Activated CD4-positive, alpha-beta memory T cell treated with anti-CD3 and anti-CD28 coated beads for 36 hours (primary cell): ENCODE results near the gene ZNF532. TPM values are rescaled to one million over a fixed set of nuclear protein-coding genes. Genes with fewer than 3 reads are reported as not detected.

Experiments used
- CTCF ChIA-PET: fragments of 350-600 bp; sonication (Branson Sonifier 250); formaldehyde crosslinking; loops from one replicate; lab custom pipeline; 2021; ENCODE audit warnings: antibody characterized with exemption, inconsistent platforms; lab: Charles Lee
- POLR2A ChIA-PET: fragments of 350-600 bp; sonication (Branson Sonifier 250); formaldehyde crosslinking; loops from one replicate; lab custom pipeline; 2021; ENCODE audit warnings: antibody characterized with exemption; lab: Charles Lee
- DNase-seq: peaks from one replicate; pipeline ENCODE4 v3.0.0-alpha.2; 2020
- H3K27ac Mint-ChIP-seq: one replicate; pipeline ENCODE4 v1.8.0; 2021; ENCODE audit warnings: mixed read lengths
- H3K27me3 Mint-ChIP-seq: one replicate; pipeline ENCODE4 v1.8.0; 2021; ENCODE audit warnings: mixed read lengths
- H3K36me3 Mint-ChIP-seq: one replicate; pipeline ENCODE4 v1.8.0; 2021; ENCODE audit warnings: mixed read lengths
- H3K4me1 Mint-ChIP-seq: one replicate; pipeline ENCODE4 v1.8.0; 2021; ENCODE audit warnings: low read depth, mixed read lengths
- H3K4me3 Mint-ChIP-seq: one replicate; pipeline ENCODE4 v1.8.0; 2021; ENCODE audit warnings: mild to moderate bottlenecking, mixed read lengths
- H3K9me3 Mint-ChIP-seq: one replicate; pipeline ENCODE4 v1.8.0; 2021; ENCODE audit warnings: mixed read lengths
- intact Hi-C: fragments of 100-400 bp; cut with micrococcal nuclease; formaldehyde crosslinking; loops from one replicate; pipeline ENCODE4 v1.15.1; 2023
- total RNA-seq, 2 experiments: library from RNA; stranded (reverse); gene quantifications; one replicate each; pipeline ENCODE4 v1.2.3, GENCODE V29; 2021

Gene ZNF532
- total RNA-seq, 2 experiments from 2014 or later = 5.5 to 5.7 TPM

GRCh38 chr18:58983260-58984155 lies 118.8 kb downstream of the ZNF532 start:
- Mint-ChIP-seq H3K27ac (no peak overlapping the region), H3K36me3 (no peaks in the 10 kb centered on the region), H3K9me3 (no peaks in the 10 kb centered on the region), H3K4me1 (peaks cover 5% of the 10 kb centered on the region), H3K4me3 (no peak overlapping the region), H3K27me3 (peaks cover 15% of the 10 kb centered on the region)
- no peak for DNase-seq
- ChIA-PET CTCF (no interaction called here), POLR2A (no interaction called here)
- intact Hi-C loops = no loop called here

GRCh38 chr18:58988600-58988999 lies 123.9 kb downstream of the ZNF532 start:
- intact Hi-C loops = no loop called here
- ChIA-PET CTCF (no interaction called here), POLR2A (no interaction called here)
- H3K36me3 Mint-ChIP-seq = peaks cover 2% of the 10 kb centered on the region
- H3K27ac Mint-ChIP-seq = no peak overlapping the region
- H3K9me3 Mint-ChIP-seq = peaks cover 8% of the 10 kb centered on the region
- peaks cover 15% of the 10 kb centered on the region for H3K27me3 Mint-ChIP-seq
- H3K4me1 Mint-ChIP-seq = peaks cover 9% of the 10 kb centered on the region
- no peak for DNase-seq
- H3K4me3 Mint-ChIP-seq = no peak overlapping the region

- CTCF ChIA-PET = no interaction called here
Observed at GRCh38 chr18:58989184-58989759, 124.6 kb downstream of the ZNF532 start.

GRCh38 chr18:58990720-58991119 lies 126.0 kb downstream of the ZNF532 start:
- intact Hi-C loops = no loop called here

More at GRCh38 chr18:58989184-58989759, 124.6 kb downstream of the ZNF532 start:
- POLR2A ChIA-PET = no interaction called here
- DNase-seq = no peak
- intact Hi-C loops = no loop called here
- Mint-ChIP-seq H3K4me1 (peaks cover 9% of the 10 kb centered on the region), H3K27ac (no peak overlapping the region), H3K4me3 (no peak overlapping the region), H3K36me3 (peaks cover 2% of the 10 kb centered on the region), H3K27me3 (peaks cover 15% of the 10 kb centered on the region), H3K9me3 (peaks cover 8% of the 10 kb centered on the region)

GRCh38 chr18:58991167-58991798 lies 126.6 kb downstream of the ZNF532 start:
- H3K36me3 Mint-ChIP-seq = peaks cover 2% of the 10 kb centered on the region
- ChIA-PET CTCF (no interaction called here), POLR2A (no interaction called here)
- DNase-seq = no peak
- intact Hi-C loops = no loop called here
- peaks cover 8% of the 10 kb centered on the region for H3K9me3 Mint-ChIP-seq
- no peak overlapping the region for H3K4me3 Mint-ChIP-seq
- peaks cover 18% of the 10 kb centered on the region for H3K27me3 Mint-ChIP-seq
- no peak overlapping the region for H3K27ac Mint-ChIP-seq
- peaks cover 9% of the 10 kb centered on the region for H3K4me1 Mint-ChIP-seq

More at GRCh38 chr18:58990720-58991119, 126.0 kb downstream of the ZNF532 start:
- DNase-seq = no peak
- Mint-ChIP-seq H3K9me3 (peaks cover 8% of the 10 kb centered on the region), H3K27me3 (peaks cover 15% of the 10 kb centered on the region), H3K36me3 (peaks cover 2% of the 10 kb centered on the region), H3K4me1 (peaks cover 9% of the 10 kb centered on the region), H3K27ac (no peak overlapping the region), H3K4me3 (no peak overlapping the region)
- ChIA-PET POLR2A (no interaction called here), CTCF (no interaction called here)

- DNase-seq = no peak
- intact Hi-C loops = no loop called here
- Mint-ChIP-seq H3K27me3 (peaks cover 17% of the 10 kb centered on the region), H3K4me3 (no peak overlapping the region), H3K4me1 (peaks cover 9% of the 10 kb centered on the region), H3K9me3 (peaks cover 8% of the 10 kb centered on the region), H3K27ac (no peak overlapping the region), H3K36me3 (peaks cover 2% of the 10 kb centered on the region)
- CTCF ChIA-PET = interaction anchor here (0.7 kb wide), 1 partner anchor 463 kb away, joined by 3 read pairs; no protein-coding TSS in a partner anchor
- POLR2A ChIA-PET = no interaction called here
Observed at GRCh38 chr18:58992301-58993231, 127.9 kb downstream of the ZNF532 start.

- no peak overlapping the region for H3K4me3 Mint-ChIP-seq
- peaks cover 2% of the 10 kb centered on the region for H3K36me3 Mint-ChIP-seq
- no peak overlapping the region for H3K27ac Mint-ChIP-seq
- intact Hi-C loops = no loop called here
- H3K4me1 Mint-ChIP-seq = peaks cover 9% of the 10 kb centered on the region
- ChIA-PET CTCF (interaction anchor here (0.7 kb wide), 1 partner anchor 463 kb away, joined by 3 read pairs; no protein-coding TSS in a partner anchor), POLR2A (no interaction called here)
- peaks cover 16% of the 10 kb centered on the region for H3K27me3 Mint-ChIP-seq
- no peak for DNase-seq
- peaks cover 8% of the 10 kb centered on the region for H3K9me3 Mint-ChIP-seq
Observed at GRCh38 chr18:58993260-58993659, 128.6 kb downstream of the ZNF532 start.

GRCh38 chr18:58995663-58996062 lies 131.0 kb downstream of the ZNF532 start:
- ChIA-PET POLR2A (no interaction called here), CTCF (no interaction called here)
- no peak for DNase-seq
- H3K4me1 Mint-ChIP-seq = peaks cover 9% of the 10 kb centered on the region
- no peak overlapping the region for H3K4me3 Mint-ChIP-seq
- H3K36me3 Mint-ChIP-seq = no peaks in the 10 kb centered on the region
- H3K27me3 Mint-ChIP-seq = peaks cover 14% of the 10 kb centered on the region
- no peak overlapping the region for H3K27ac Mint-ChIP-seq
- intact Hi-C loops = no loop called here
- no peaks in the 10 kb centered on the region for H3K9me3 Mint-ChIP-seq

GRCh38 chr18:58996131-58996641 lies 131.5 kb downstream of the ZNF532 start:
- DNase-seq = no peak
- intact Hi-C loops = no loop called here
- POLR2A ChIA-PET = no interaction called here

GRCh38 chr18:58996696-58997095 lies 132.0 kb downstream of the ZNF532 start:
- no peak overlapping the region for H3K27ac Mint-ChIP-seq
- no peaks in the 10 kb centered on the region for H3K9me3 Mint-ChIP-seq
- no peak overlapping the region for H3K4me3 Mint-ChIP-seq
- no peak for DNase-seq
- intact Hi-C loops = no loop called here
- CTCF ChIA-PET = no interaction called here
- H3K4me1 Mint-ChIP-seq = peaks cover 3% of the 10 kb centered on the region
- H3K27me3 Mint-ChIP-seq = peaks cover 14% of the 10 kb centered on the region
- POLR2A ChIA-PET = no interaction called here
- H3K36me3 Mint-ChIP-seq = no peaks in the 10 kb centered on the region

More at GRCh38 chr18:58996131-58996641, 131.5 kb downstream of the ZNF532 start:
- H3K27ac Mint-ChIP-seq = no peak overlapping the region
- CTCF ChIA-PET = no interaction called here
- no peak overlapping the region for H3K4me3 Mint-ChIP-seq
- H3K27me3 Mint-ChIP-seq = peaks cover 14% of the 10 kb centered on the region
- peaks cover 7% of the 10 kb centered on the region for H3K4me1 Mint-ChIP-seq
- no peaks in the 10 kb centered on the region for H3K9me3 Mint-ChIP-seq
- no peaks in the 10 kb centered on the region for H3K36me3 Mint-ChIP-seq

- Mint-ChIP-seq H3K4me3 (no peak overlapping the region), H3K27ac (no peak overlapping the region), H3K36me3 (no peaks in the 10 kb centered on the region), H3K4me1 (no peaks in the 10 kb centered on the region), H3K27me3 (peaks cover 8% of the 10 kb centered on the region), H3K9me3 (no peaks in the 10 kb centered on the region)
- ChIA-PET POLR2A (no interaction called here), CTCF (no interaction called here)
- no peak for DNase-seq
- intact Hi-C loops = no loop called here
Observed at GRCh38 chr18:58997811-58998337, 133.2 kb downstream of the ZNF532 start.
